ENCODE results near the gene LGALS12.

LGALS12 gene

GRCh38 chr11:63505857-63506528 is at the start of gene LGALS12:
TSS of gene LGALS12 (plus strand) at chr11:63506084. CDS start at chr11:63506459, 375 bp downstream.
- peak; percentile 98 for DNase-seq

- no peak for DNase-seq
Observed at GRCh38 chr11:63459586-63459985, 46.3 kb upstream of the LGALS12 start.

GRCh38 chr11:63462137-63462536 is 43.7 kb upstream of the LGALS12 start:
- DNase-seq, result no peak

GRCh38 chr11:63470311-63470710 is 35.6 kb upstream of the LGALS12 start:
- DNase-seq, result no peak

GRCh38 chr11:63472372-63472771 is 33.5 kb upstream of the LGALS12 start:
- DNase-seq, result no peak

GRCh38 chr11:63476618-63477017 is 29.3 kb upstream of the LGALS12 start:
- no peak for DNase-seq

GRCh38 chr11:63478896-63479295 is 27.0 kb upstream of the LGALS12 start:
- DNase-seq, result peak; percentile 56

- no peak for DNase-seq
Observed at GRCh38 chr11:63480039-63480438, 25.8 kb upstream of the LGALS12 start.

- DNase-seq, result no peak
Observed at GRCh38 chr11:63485777-63486176, 20.1 kb upstream of the LGALS12 start.

GRCh38 chr11:63488789-63489188 is 17.1 kb upstream of the LGALS12 start:
- no peak for DNase-seq

GRCh38 chr11:63489879-63490278 is 16.0 kb upstream of the LGALS12 start:
- DNase-seq, result peak; percentile 63

GRCh38 chr11:63490551-63491239 is 15.2 kb upstream of the LGALS12 start, which contains the start of gene PLAAT5:
TSS of gene PLAAT5 (minus strand) at chr11:63491167. CDS start at chr11:63491034, 133 bp downstream.
- DNase-seq, result no peak

- DNase-seq, result no peak
Observed at GRCh38 chr11:63491240-63491587, 14.7 kb upstream of the LGALS12 start.

- DNase-seq, result peak; percentile 98
Observed at GRCh38 chr11:63491636-63492372, 14.1 kb upstream of the LGALS12 start.

- no peak for DNase-seq
Observed at GRCh38 chr11:63492441-63492840, 13.4 kb upstream of the LGALS12 start.

- DNase-seq, result no peak
Observed at GRCh38 chr11:63493127-63493526, 12.8 kb upstream of the LGALS12 start.

- DNase-seq, result no peak
Observed at GRCh38 chr11:63494975-63495374, 10.9 kb upstream of the LGALS12 start.

- no peak for DNase-seq
Observed at GRCh38 chr11:63499874-63500273, 6.0 kb upstream of the LGALS12 start.

- DNase-seq, result no peak
Observed at GRCh38 chr11:63501236-63501635, 4.6 kb upstream of the LGALS12 start.

GRCh38 chr11:63502252-63502820 is 3.5 kb upstream of the LGALS12 start:
- peak; percentile 88 for DNase-seq

- DNase-seq, result peak; percentile 85
Observed at GRCh38 chr11:63503492-63503891, 2.4 kb upstream of the LGALS12 start.

GRCh38 chr11:63504054-63504453 is 1.8 kb upstream of the LGALS12 start:
- no peak for DNase-seq

GRCh38 chr11:63504933-63505586 is 824 bp upstream of the LGALS12 start:
- peak; percentile 44 for DNase-seq

Data from GF-D8 (cell line).